HG03378 (cell line): ENCODE results near the gene CCP110.
A peak's percentile ranks its signal among the peaks of the same experiment; 100 is the strongest.

Source experiments
- ATAC-seq: cut with Tn5 transposase; IDR thresholded peaks from one replicate; pipeline ENCODE4 v1.9.1; 2021; ENCODE audit warnings: mild to moderate bottlenecking, moderate library complexity; ENCODE audit not compliant: unreplicated experiment

Gene CCP110

DNA sequence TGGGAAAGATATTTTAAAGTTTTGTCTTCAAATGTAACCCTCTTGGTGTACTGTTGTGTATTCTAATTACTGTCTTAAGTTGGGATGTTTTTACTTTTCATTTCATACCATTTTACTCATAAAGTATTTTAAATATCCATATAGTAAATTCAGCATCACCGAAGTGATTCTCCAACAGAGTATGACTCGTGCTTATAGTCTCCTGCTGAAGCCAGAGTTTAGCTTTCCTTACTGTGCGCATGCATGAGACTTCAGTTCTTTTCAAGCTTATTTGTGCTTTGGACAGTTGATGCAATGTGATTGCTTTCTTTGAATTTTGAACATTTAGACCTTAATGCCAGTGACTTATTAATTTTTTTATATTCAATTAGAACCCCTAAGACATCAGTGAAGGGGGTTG, 24.4 kb downstream of the CCP110 start:
- no peak for ATAC-seq

DNA sequence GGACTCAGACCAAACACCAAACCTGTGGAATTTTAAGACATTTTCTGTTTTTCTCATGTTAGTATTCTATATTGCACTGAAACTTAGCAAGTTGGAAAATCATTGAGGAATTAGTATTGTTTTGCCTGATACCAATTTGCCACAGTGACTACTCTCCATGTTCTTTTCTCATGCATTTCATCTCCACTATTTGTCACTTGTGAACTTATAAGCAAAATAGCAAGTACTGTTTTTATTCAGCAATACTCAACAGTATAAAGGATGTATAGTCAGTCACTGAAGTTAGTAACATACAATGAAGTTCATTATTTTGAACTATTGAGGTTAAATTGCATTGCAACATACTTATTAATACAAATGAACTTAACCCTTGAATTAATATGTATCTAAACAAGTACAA, 25.9 kb downstream of the CCP110 start:
- no peak for ATAC-seq

GRCh38 chr16:19555186-19555937, 31.6 kb downstream of the CCP110 start, which contains the start of gene VPS35L:
Gene VPS35L, plus strand, starts transcription at chr16:19555703. Its CDS starts 27 bp downstream, at chr16:19555730.
- peak; percentile 93 for ATAC-seq

DNA sequence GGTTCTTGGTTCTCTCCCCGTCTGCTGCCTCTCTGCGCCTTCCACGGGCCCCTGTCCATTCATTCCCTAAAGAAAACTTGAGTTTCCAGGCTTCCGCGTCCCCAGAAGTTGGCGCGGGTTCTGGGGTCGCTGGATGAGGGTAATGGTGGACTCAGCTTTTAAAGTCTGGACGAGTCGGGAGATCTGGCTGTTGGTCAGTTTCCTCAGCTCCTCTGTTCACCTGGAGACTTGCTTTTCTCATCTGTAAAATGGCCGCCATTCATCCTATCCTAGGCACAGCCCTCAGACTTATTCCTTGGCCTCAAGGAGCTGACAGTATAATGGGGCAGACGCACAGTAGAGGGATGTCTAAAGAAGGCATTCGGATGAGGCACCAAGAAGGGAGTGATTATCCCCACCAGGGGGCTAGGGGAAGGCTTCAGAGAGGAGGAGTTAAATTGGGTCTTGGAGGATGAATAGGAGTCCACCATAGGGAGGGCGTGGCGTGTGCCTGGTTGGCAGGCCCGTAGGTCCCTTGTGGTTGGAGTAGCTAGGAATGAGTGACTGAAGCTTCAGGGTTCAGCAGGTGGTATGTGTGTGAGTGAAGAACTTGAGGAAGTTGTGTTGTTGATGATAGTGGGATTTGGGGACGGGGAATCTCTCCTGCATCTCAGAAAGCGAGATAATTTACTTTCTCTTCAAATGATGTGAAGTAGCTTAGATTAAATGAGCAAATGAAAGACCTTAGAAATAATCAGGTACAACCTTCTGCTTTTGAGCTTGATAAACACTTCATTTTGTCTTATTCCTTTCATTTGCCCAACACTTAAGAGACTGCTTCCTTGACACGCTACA, 32.4 kb downstream of the CCP110 start:
- ATAC-seq: no peak

DNA sequence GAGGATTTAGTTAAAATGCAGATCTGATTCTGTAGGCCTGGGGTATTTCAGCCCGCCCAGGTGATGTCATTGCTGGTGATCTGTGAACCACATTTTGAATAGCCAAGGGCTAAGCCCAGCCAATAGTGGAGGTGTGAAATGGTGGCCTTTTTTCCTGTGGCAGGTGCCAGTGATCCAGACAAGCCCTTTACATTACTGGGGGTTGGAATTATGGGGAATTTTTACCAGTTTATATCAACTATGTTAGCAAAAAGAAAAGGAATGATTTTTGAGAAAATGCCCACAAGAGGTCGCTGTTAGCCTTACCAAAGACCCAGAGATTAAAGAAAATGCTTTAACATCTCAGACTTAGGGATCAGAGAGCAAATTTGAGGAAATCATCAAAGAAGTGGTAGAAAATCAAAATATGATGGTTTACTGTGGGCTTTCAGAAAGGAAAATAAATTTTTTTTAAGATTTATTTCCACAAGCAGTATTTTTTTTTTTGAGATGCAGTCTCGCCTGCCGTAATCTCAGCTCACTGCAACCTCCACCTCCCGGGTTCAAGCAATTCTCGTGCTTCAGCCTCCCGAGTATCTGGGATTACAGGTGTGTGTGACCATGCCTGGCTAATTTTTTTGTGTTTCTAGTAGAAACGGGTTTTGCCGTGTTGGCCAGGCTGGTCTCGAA, 35.6 kb downstream of the CCP110 start:
- no peak for ATAC-seq

- ATAC-seq: no peak
Measured at GRCh38 chr16:19560078-19560477, 36.3 kb downstream of the CCP110 start.

DNA sequence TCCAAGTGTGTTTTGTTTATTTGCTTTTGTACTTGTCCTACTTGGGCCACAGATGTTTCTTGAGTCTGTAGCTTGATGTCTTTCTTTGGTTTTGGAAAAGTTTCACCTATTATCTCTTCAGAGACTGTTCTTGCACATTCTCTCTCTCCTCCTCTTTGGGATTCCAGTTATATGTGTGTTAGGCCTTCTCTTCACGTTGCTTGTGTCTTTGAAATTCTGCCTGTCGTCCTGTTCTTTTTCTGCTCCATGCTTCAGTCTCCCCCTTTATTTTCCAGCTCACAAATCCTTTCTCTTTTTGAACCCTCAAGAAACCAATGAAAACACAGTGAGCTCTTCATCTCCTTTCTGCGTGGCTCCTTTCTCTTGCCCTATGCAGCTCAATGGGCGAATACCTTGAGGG, 39.6 kb downstream of the CCP110 start:
- no peak for ATAC-seq

DNA sequence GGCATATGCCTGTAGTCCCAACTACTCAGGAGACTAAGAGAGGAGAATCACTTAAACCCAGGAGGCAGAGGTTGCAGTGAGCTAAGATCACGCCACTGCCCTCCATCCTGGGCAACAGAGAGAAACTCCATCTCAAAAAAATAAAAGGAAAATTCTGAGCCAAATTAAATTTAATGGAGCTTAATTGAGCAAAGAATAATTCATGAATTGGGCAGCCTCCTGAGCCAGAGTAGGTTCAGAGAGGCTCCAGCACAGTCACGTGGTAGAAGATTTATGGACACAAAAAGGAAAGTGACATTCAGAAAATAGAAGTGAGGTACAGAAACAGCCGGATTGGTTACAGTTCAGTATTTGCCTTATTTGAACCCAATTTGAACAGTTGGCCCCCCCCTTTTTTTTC, 42.6 kb downstream of the CCP110 start:
- ATAC-seq: no peak

GRCh38 chr16:19567560-19567959, 43.8 kb downstream of the CCP110 start:
- no peak for ATAC-seq

DNA sequence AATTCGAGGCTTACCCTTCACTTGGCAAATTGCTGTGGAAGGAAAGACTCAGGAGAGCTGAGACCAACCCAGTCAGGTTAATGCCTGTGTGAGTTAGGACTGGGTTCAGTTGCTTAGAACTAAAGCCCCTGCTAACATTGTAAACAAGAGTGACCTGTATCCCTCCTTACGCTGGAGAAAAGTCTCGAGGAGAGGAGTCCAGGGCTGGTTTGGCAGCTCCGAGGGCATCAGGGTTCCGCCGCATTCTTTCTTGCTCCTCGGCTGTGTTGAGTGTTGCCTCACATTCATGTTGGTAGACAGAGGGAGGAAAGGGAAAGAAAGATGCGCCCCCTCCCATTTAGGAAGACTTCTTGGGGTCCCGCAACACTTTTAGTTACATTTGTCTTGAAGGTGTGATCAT, 50.3 kb downstream of the CCP110 start:
- no peak for ATAC-seq

GRCh38 chr16:19574615-19575014, 50.9 kb downstream of the CCP110 start:
- ATAC-seq: no peak

- ATAC-seq: no peak
Measured at GRCh38 chr16:19578378-19578971, 54.7 kb downstream of the CCP110 start.

DNA sequence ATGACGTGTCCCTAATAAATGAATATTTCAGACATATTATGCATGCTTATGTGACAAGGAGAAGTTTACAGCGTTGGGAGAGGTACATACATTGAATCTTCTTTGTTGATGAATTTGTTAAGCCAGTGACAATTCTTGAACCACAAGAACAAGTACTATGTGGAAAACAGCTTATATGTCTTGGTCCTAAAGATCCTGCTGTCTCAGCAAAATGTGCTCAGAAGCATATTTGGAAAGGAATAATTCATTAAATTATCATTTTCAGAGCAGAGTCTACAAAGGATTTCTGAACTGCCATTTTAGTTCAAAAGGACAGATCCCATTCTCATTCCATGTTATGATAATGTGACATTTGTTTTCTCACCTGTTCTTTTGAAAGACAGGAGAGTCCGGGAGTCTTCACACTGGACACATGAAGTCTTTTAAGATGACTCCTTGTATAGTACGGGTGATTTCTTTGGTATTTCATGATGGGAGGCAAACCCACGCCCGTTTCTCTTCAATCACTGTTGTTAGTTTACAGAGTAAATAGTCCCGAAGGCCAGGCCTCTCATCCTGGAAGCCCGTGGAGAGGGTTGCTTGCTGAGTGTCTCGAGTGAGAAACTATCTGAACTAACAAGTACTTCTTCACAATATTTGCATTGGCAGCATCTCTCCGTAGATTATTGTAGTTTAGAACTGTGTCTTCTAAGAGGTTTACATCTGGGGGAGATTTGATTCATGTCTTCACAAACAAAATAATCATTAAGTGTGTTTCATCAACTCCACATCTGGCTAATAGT, 58.5 kb downstream of the CCP110 start:
- no peak for ATAC-seq

DNA sequence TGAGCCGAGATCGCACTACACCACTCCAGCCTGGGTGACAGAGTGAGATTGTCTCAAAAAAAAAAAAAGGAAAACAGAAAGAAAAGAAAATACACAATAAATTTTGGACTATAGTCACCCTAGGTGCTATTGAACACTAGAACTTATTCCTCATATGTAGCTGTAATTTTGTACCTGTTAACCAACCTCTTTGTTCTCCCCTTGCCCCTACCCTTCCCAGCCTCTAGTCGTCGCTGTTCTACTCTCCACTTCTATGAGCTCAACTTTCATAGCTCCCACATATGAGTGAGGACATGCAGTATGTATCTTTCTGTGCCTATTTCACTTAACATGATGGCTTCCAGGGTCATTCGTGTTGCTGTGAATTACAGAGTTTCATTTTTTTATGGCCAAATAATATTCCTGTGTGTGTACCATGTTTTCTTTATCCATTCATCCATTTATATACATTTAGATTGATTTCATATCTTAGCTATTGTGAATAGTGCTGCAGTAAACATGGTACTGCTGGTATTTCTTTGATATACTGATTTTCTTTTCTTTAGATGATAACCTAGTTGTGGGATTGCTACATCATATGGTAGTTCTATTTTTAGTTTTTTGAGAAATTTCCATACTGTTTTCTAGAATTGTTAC, 60.0 kb downstream of the CCP110 start:
- no peak for ATAC-seq

DNA sequence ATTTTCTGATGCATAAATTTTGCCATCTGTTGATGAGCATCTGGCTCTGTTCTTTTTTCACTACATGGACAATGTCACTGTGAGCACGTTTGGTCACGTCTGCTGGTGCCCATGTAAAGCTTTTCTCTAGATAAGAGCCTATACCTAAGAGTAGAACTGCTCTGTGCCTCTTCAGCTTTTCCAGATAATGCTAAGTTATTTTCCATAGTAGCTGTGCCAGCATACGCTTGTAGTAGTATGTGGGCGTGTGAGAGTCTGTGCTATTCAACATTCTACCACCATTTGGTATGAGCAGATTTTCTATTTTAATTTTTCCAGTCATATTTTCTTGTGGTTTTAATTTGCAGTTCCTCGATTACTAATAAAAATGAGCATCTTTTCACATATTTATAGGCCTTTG, 64.9 kb downstream of the CCP110 start:
- ATAC-seq: no peak

- no peak for ATAC-seq
Measured at GRCh38 chr16:19589106-19589505, 65.4 kb downstream of the CCP110 start.

GRCh38 chr16:19589771-19590302, 66.1 kb downstream of the CCP110 start:
- ATAC-seq: no peak

DNA sequence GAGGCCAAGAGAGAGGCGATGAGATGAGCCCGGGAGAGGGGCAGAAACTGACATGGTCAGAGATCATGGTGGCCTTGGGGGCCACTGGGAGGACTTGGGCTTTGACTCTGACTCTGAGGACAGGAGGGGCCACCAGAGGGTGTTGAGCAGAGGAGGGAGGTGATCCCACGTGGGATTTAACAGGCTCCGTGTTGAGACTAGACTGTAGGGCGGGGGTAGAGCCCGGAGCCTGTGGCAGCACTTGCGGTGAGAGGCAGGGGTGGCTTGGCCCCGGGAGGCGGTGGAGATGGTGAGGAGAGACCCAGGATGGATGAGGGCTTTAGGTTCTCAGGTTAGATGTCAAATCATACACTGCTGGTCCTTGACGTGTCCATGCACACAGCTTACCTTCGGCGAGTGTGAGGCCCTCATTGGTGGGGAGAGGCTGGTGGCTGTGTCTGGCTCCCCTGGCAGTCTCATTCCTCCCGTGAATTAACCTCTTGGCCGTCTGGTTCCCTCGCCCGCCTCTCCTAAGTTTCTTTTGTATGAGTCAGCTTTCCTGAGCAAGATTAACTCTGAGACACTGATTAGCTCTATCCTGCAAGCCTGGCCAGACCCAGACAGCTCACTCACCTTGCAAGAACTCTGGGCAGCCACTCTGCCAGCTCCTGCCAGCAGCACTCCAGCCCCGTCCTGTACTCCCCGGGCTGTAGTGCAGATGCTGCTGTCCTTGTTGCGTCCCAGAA, 71.5 kb downstream of the CCP110 start:
- no peak for ATAC-seq
